IMR-90 (cell line): ENCODE data around the gene AGR3. TPM values are rescaled to one million over a fixed set of nuclear protein-coding genes. Genes with fewer than 3 reads are reported as not detected.
A peak's percentile ranks its signal among the peaks of the same experiment; 100 is the strongest.

Source experiments
- ATAC-seq: fragments of 200-7000 bp; cut with Tn5 transposase; 2 replicates; pipeline ENCODE4 v1.9.1; 2020; ENCODE audit warnings: low read depth, mild to moderate bottlenecking, moderate library complexity
- BruUV-seq: library from RNA; stranded (reverse); fragments of 400-500 nt; replicated peaks from 2 replicates; lab custom pipeline; 2021; lab: Mats Ljungman, UMichigan
- CTCF ChIA-PET: fragments of 300-600 bp; formaldehyde crosslinking; extraction: SDS; loops from one replicate; lab custom pipeline; 2021; ENCODE audit warnings: antibody characterized with exemption; lab: Yijun Ruan, JAX
- POLR2A ChIA-PET: fragments of 300-600 bp; sonication (Branson Sonifier 250); formaldehyde crosslinking; loops from one replicate; lab custom pipeline; 2022; ENCODE audit warnings: antibody characterized with exemption; ENCODE audit not compliant: unreplicated experiment; lab: Charles Lee
- DNase-seq: peaks from one replicate; pipeline ENCODE4 v3.0.0; 2013
- H2AFZ ChIP-seq: replicated peaks from 2 replicates; pipeline ENCODE3; 2013; ENCODE audit warnings: low read length, mild to moderate bottlenecking; ENCODE audit not compliant: poor library complexity
- H2AK5ac ChIP-seq: 2 replicates; pipeline ENCODE4 v1.6.1; 2013; ENCODE audit warnings: low read depth, low read length, inconsistent platforms
- H2AK9ac ChIP-seq: replicated peaks from 2 replicates; pipeline ENCODE3; 2013; ENCODE audit warnings: mild to moderate bottlenecking, low read depth, low read length, moderate library complexity; ENCODE audit not compliant: poor library complexity
- H2BK120ac ChIP-seq: 2 replicates; pipeline ENCODE4 v1.6.1; 2013; ENCODE audit warnings: low read depth, low read length, inconsistent platforms
- H2BK15ac ChIP-seq: 3 replicates; pipeline ENCODE4 v1.6.1; 2013; ENCODE audit warnings: low read depth, low read length, inconsistent platforms
- H2BK20ac ChIP-seq: 2 replicates; pipeline ENCODE4 v1.6.1; 2013; ENCODE audit warnings: low read depth, mild to moderate bottlenecking, inconsistent platforms, low read length, moderate library complexity
- H2BK5ac ChIP-seq: 2 replicates; pipeline ENCODE4 v1.6.1; 2013; ENCODE audit warnings: mild to moderate bottlenecking, low read depth, low read length, inconsistent platforms; ENCODE audit not compliant: poor library complexity, severe bottlenecking
- H3K14ac ChIP-seq: replicated peaks from 2 replicates; pipeline ENCODE4 v1.6.1; 2013; ENCODE audit warnings: low read depth, low read length, inconsistent platforms
- H3K18ac ChIP-seq: 2 replicates; pipeline ENCODE4 v1.6.1; 2013; ENCODE audit warnings: low read depth, low read length, control low read depth
- H3K23ac ChIP-seq: 2 replicates; pipeline ENCODE4 v1.6.1; 2013; ENCODE audit warnings: low read depth, low read length, inconsistent platforms
- H3K27ac ChIP-seq: 2 replicates; pipeline ENCODE4 v1.5.1; 2013; ENCODE audit warnings: mild to moderate bottlenecking, control low read depth, low read length; ENCODE audit not compliant: insufficient read depth
- H3K27me3 ChIP-seq: 2 replicates; pipeline ENCODE4 v1.6.1; 2013; ENCODE audit warnings: low read length; ENCODE audit not compliant: control insufficient read depth, insufficient read depth
- H3K36me3 ChIP-seq: 2 replicates; pipeline ENCODE4 v1.6.1; 2013; ENCODE audit warnings: low read length, mixed read lengths; ENCODE audit not compliant: control insufficient read depth, insufficient read depth
- H3K4ac ChIP-seq: 2 replicates; pipeline ENCODE4 v1.6.1; 2013; ENCODE audit warnings: low read depth, low read length, inconsistent platforms
- H3K4me1 ChIP-seq: 2 replicates; pipeline ENCODE4 v1.6.1; 2013; ENCODE audit warnings: low read length, mixed read lengths; ENCODE audit not compliant: control insufficient read depth, insufficient read depth
- H3K4me2 ChIP-seq: 2 replicates; pipeline ENCODE4 v1.6.1; 2013; ENCODE audit warnings: low read depth, mild to moderate bottlenecking, control low read depth, low read length, moderate library complexity
- H3K4me3 ChIP-seq: 2 replicates; pipeline ENCODE4 v1.5.1; 2013; ENCODE audit warnings: low read depth, mild to moderate bottlenecking, control low read depth, low read length, moderate library complexity; ENCODE audit not compliant: insufficient read depth
- H3K56ac ChIP-seq: 2 replicates; pipeline ENCODE4 v1.6.1; 2013; ENCODE audit warnings: low read length, inconsistent platforms; ENCODE audit not compliant: insufficient read depth; ENCODE audit errors: extremely low read depth
- H3K79me1 ChIP-seq, 2 experiments: 2 replicates each; pipeline ENCODE4 v1.6.1; 2013; ENCODE audit warnings: low read length in 2 of 2, inconsistent platforms in 1 of 2, low read depth in 1 of 2
- H3K9ac ChIP-seq: 2 replicates; pipeline ENCODE4 v1.6.1; 2013; ENCODE audit warnings: low read depth, low read length, control low read depth
- H3K9me1 ChIP-seq: 2 replicates; pipeline ENCODE4 v1.6.1; 2013; ENCODE audit warnings: low read length, inconsistent platforms; ENCODE audit not compliant: insufficient read depth
- H3K9me3 ChIP-seq: 2 replicates; pipeline ENCODE4 v1.6.1; 2013; ENCODE audit warnings: low read length; ENCODE audit not compliant: control insufficient read depth, insufficient read depth
- H4K20me1 ChIP-seq: 2 replicates; pipeline ENCODE4 v1.6.1; 2013; ENCODE audit warnings: low read length, inconsistent platforms; ENCODE audit not compliant: insufficient read depth
- H4K5ac ChIP-seq: 2 replicates; pipeline ENCODE4 v1.6.1; 2013; ENCODE audit warnings: mild to moderate bottlenecking, low read depth, low read length, control low read depth
- H4K8ac ChIP-seq, 2 experiments: 2 replicates each; pipeline ENCODE4 v1.6.1; 2013; ENCODE audit warnings: low read depth in 2 of 2, low read length in 2 of 2, control low read depth in 1 of 2, inconsistent platforms in 1 of 2
- H4K91ac ChIP-seq: 2 replicates; pipeline ENCODE4 v1.6.1; 2013; ENCODE audit warnings: low read depth, low read length, inconsistent platforms; ENCODE audit not compliant: insufficient read depth
- USF2 ChIP-seq: fragments of 150-350 bp; IDR thresholded peaks from 2 replicates; pipeline ENCODE4 v1.6.1; 2017; ENCODE audit warnings: mild to moderate bottlenecking, antibody characterized with exemption, low read length, low read depth
- WGBS, 2 experiments: methylation state at CpG; one replicate each; pipeline versions ENCODE4 v1.1.5 to v1.1.7; 2013; ENCODE audit warnings: missing lambda C conversion rate in 2 of 2; ENCODE audit not compliant: insufficient read length in 1 of 2; ENCODE audit errors: extremely low coverage in 2 of 2; 5-methylcytosine and 5-hydroxymethylcytosine counted together
- dilution Hi-C: fragments of 300-500 bp; cut with HindIII; formaldehyde crosslinking; loops from one replicate; pipeline ENCODE4 v1.14.3; 2018; ENCODE audit warnings: low sequenced_read_pairs; ENCODE audit not compliant: unreplicated experiment
- in situ Hi-C: fragments of 300-500 bp; cut with MboI; formaldehyde crosslinking; loops from 3 replicates; pipeline ENCODE4 v1.14.3; 2019; ENCODE audit warnings: low sequenced_read_pairs, inconsistent platforms, mixed read lengths
- intact Hi-C: fragments of 100-400 bp; cut with micrococcal nuclease; formaldehyde crosslinking; loops from 2 replicates; pipeline ENCODE4 v1.10.0; 2022
- polyA plus RNA-seq, 3 experiments: library from polyadenylated mRNA; depleted of rRNA; stranded (reverse); fragments of >200 nt; gene quantifications; 2 replicates each; pipeline ENCODE4 v1.2.3, GENCODE V29; 2012; ENCODE audit warnings: low replicate concordance in 1 of 3
- total RNA-seq: library from RNA; depleted of rRNA; stranded (reverse); fragments of >200 nt; gene quantifications from 2 replicates; pipeline ENCODE4 v1.2.3, GENCODE V29; 2012

The AGR3 gene
- total and polyA plus RNA-seq, 2 of the 4 experiments (the other 2 are of a cell fraction), result not detected

- no CpG with 5 or more reads among the region's 3 CpGs for WGBS, 2 experiments
- 0 out of 2 replicates have a peak, but pooled peaks cover 2% of the 10 kb centered on the region for H3K9me1 ChIP-seq
- 0 out of 2 replicates have a peak overlapping the region, but pooled peaks have one; percentile 60 for H3K14ac ChIP-seq
- in situ Hi-C loops, result loop anchor here (25.0 kb wide), 3 partner anchors 309 to 1416 kb away; no protein-coding TSS in a partner anchor
- no peaks in the 10 kb centered on the region for H3K79me1 ChIP-seq
- H2BK20ac ChIP-seq, result peak overlapping the region; percentile 4; the same call in 1 of the 2 replicates
- DNase-seq, result peak; percentile 20
- no peaks in the 10 kb centered on the region for H3K36me3 ChIP-seq
- intact Hi-C loops, result no loop called here
- no peaks in the 10 kb centered on the region for H3K27me3 ChIP-seq
- no TSS peak for BruUV-seq
- H2AFZ ChIP-seq, result peak overlapping the region; percentile 9
- H3K18ac ChIP-seq, result peak overlapping the region; percentile 57; the same call in 1 of the 2 replicates
- no peak overlapping the region for H3K56ac ChIP-seq
- CTCF ChIA-PET, result interaction anchor here (0.5 to 2.5 kb wide), 2 partner anchors 31 to 91 kb away, joined by 4 to 8 read pairs; no protein-coding TSS in a partner anchor
- peak overlapping the region; percentile 34; the same call in 1 of the 2 replicates for H4K5ac ChIP-seq
- H3K4me3 ChIP-seq, result no peak overlapping the region
- H4K20me1 ChIP-seq, result no peaks in the 10 kb centered on the region
- POLR2A ChIA-PET, result no interaction called here
- H3K9ac ChIP-seq, result no peak overlapping the region
- H2BK120ac ChIP-seq, result peak overlapping the region; percentile 65; the same call in 1 of the 2 replicates
- TF ChIP-seq USF2, result no peak
- H2BK15ac ChIP-seq, result no peak overlapping the region
- H2AK9ac ChIP-seq, result no peak overlapping the region
- H3K4me2 ChIP-seq, result no peak overlapping the region
- no peak overlapping the region for H2BK5ac ChIP-seq
- H4K91ac ChIP-seq, result no peak overlapping the region
- no peak overlapping the region for H2AK5ac ChIP-seq
- H3K9me3 ChIP-seq, result no peaks in the 10 kb centered on the region
- ATAC-seq, result no peak
- peak overlapping the region; percentile 79; the same call in 1 of the 2 replicates for H3K4ac ChIP-seq
- no peak overlapping the region for H3K23ac ChIP-seq
- H3K27ac ChIP-seq, result no peak overlapping the region
- dilution Hi-C loops, result no loop called here
- H3K4me1 ChIP-seq, result peaks cover 4% of the 10 kb centered on the region
- 0 out of 4 replicates have a peak overlapping the region, but pooled peaks of 1 of the 2 experiments have one; percentile 3 for H4K8ac ChIP-seq
Measured at GRCh38 chr7:16921644-16922257, 40.0 kb upstream of the AGR3 start.
